ENCODE data around the gene CCDC102A.

GRCh38 chr16:57564571-57565270, 28.4 kb upstream of the CCDC102A start:
- no peak for TF ChIP-seq POLR2A (IDR thresholded peaks at IDR 0.05)
- no peak for TF ChIP-seq CTCF (IDR thresholded peaks at IDR 0.05)
